Measurements from ENCODE around the gene NDFIP1.

- TF ChIP-seq, protein P1, sequence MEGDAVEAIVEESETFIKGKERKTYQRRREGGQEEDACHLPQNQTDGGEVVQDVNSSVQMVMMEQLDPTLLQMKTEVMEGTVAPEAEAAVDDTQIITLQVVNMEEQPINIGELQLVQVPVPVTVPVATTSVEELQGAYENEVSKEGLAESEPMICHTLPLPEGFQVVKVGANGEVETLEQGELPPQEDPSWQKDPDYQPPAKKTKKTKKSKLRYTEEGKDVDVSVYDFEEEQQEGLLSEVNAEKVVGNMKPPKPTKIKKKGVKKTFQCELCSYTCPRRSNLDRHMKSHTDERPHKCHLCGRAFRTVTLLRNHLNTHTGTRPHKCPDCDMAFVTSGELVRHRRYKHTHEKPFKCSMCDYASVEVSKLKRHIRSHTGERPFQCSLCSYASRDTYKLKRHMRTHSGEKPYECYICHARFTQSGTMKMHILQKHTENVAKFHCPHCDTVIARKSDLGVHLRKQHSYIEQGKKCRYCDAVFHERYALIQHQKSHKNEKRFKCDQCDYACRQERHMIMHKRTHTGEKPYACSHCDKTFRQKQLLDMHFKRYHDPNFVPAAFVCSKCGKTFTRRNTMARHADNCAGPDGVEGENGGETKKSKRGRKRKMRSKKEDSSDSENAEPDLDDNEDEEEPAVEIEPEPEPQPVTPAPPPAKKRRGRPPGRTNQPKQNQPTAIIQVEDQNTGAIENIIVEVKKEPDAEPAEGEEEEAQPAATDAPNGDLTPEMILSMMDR (IDR thresholded peaks at IDR 0.05 in 4 of 5, conservative IDR thresholded peaks at IDR 0.05 in 1 of 5): no peak
- no peak for TF ChIP-seq POLR2A (IDR thresholded peaks at IDR 0.05)
Observed at GRCh38 chr5:142104491-142104890, 4.1 kb upstream of the NDFIP1 start.
